ENCODE results near the gene NPAS3.

The NPAS3 gene

DNA sequence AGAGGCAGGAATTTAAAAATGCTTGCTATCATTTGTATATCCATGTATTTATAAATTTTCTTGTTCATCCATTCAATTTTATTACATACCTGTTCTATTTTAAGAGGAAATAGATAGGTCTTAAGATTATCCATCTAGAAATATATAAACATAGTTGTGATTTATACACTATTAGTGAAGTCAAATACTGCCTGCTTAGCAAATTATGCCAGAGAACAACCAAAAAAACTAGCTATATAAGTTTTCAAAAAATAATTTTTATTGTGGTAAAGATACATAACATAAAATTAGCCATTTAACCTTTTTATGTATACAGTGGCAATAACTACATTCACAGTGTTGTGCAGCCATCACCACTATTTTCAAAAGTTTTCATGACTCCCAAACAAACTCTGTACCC lies 237.3 kb downstream of the NPAS3 start:
- no peak overlapping the region for H3K9ac ChIP-seq
- no peaks in the 10 kb centered on the region for H3K27me3 ChIP-seq (ENCODE audit: insufficient read depth, low read depth)
- no peaks in the 10 kb centered on the region for H3K36me3 ChIP-seq (ENCODE audit: insufficient read depth)
- H3K4me1 ChIP-seq (ENCODE audit: low read depth, poor library complexity, severe bottlenecking) = peaks cover 16% of the 10 kb centered on the region
- H3K4me2 ChIP-seq = no peak overlapping the region
- H3K79me2 ChIP-seq (ENCODE audit: insufficient read depth, low read depth) = no peaks in the 10 kb centered on the region
- H2AFZ ChIP-seq (ENCODE audit: low read depth) = no peak overlapping the region
- H4K20me1 ChIP-seq (ENCODE audit: insufficient read depth) = no peaks in the 10 kb centered on the region
- no peak overlapping the region for H3K4me3 ChIP-seq (IDR thresholded peaks at IDR 0.05; ENCODE audit: insufficient read depth, low read depth, low read length)
- H3K27ac ChIP-seq = no peak overlapping the region
- TF ChIP-seq, protein P1, sequence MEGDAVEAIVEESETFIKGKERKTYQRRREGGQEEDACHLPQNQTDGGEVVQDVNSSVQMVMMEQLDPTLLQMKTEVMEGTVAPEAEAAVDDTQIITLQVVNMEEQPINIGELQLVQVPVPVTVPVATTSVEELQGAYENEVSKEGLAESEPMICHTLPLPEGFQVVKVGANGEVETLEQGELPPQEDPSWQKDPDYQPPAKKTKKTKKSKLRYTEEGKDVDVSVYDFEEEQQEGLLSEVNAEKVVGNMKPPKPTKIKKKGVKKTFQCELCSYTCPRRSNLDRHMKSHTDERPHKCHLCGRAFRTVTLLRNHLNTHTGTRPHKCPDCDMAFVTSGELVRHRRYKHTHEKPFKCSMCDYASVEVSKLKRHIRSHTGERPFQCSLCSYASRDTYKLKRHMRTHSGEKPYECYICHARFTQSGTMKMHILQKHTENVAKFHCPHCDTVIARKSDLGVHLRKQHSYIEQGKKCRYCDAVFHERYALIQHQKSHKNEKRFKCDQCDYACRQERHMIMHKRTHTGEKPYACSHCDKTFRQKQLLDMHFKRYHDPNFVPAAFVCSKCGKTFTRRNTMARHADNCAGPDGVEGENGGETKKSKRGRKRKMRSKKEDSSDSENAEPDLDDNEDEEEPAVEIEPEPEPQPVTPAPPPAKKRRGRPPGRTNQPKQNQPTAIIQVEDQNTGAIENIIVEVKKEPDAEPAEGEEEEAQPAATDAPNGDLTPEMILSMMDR (conservative IDR thresholded peaks at IDR 0.05; ENCODE audit: low read depth, low read length) = no peak

DNA sequence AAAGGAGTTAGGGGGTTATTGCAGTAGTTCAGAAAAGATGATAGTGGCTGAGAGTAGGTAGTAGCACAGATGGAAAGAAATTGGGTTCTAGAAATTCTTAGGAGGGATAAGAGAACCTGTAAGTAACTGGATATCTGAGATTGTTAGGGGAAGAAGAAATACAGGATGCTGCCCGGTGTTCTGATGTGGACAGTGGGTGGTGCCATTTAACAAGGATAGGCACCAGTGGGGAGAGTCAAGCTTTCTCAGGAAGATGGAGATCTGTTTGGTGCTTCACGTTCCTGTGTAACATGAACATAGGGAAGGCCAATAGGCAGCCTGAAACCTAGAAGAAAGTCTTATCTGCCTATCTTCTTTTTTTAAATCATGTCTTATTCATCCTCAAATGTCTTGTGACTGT lies 245.9 kb downstream of the NPAS3 start:
- no peak overlapping the region for H3K4me2 ChIP-seq
- TF ChIP-seq, protein P1 (conservative IDR thresholded peaks at IDR 0.05; ENCODE audit: low read depth, low read length) = no peak
- no peaks in the 10 kb centered on the region for H3K79me2 ChIP-seq (ENCODE audit: insufficient read depth, low read depth)
- no peaks in the 10 kb centered on the region for H3K27me3 ChIP-seq (ENCODE audit: insufficient read depth, low read depth)
- no peak overlapping the region for H2AFZ ChIP-seq (ENCODE audit: low read depth)
- H4K20me1 ChIP-seq (ENCODE audit: insufficient read depth) = no peaks in the 10 kb centered on the region
- H3K4me1 ChIP-seq (ENCODE audit: low read depth, poor library complexity, severe bottlenecking) = no peaks in the 10 kb centered on the region
- H3K4me3 ChIP-seq (IDR thresholded peaks at IDR 0.05; ENCODE audit: insufficient read depth, low read depth, low read length) = no peak overlapping the region
- no peak overlapping the region for H3K9ac ChIP-seq
- H3K36me3 ChIP-seq (ENCODE audit: insufficient read depth) = no peaks in the 10 kb centered on the region
- H3K27ac ChIP-seq = no peak overlapping the region

DNA sequence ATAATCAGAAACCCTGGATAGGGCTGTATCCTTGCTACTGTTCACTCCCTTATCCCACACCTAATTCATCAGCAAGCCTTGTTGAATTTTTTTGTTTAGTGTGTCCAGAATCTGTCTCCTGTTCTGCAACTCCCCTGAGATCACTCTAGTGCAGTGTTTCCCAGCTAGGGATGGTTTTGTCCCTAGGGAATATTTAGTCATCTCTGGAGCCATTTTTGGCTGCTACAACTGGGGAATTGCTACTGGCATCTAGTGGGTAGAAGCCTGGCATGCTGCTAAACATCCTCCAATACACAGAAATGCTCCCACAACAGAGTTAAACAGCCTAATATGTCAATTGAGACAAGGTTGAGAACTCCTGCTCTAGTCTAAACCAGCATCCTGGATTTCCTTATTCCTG lies 248.0 kb downstream of the NPAS3 start:
- H3K27me3 ChIP-seq (ENCODE audit: insufficient read depth, low read depth) = no peaks in the 10 kb centered on the region
- H3K4me3 ChIP-seq (IDR thresholded peaks at IDR 0.05; ENCODE audit: insufficient read depth, low read depth, low read length) = no peak overlapping the region
- H3K4me1 ChIP-seq (ENCODE audit: low read depth, poor library complexity, severe bottlenecking) = no peaks in the 10 kb centered on the region
- no peaks in the 10 kb centered on the region for H3K36me3 ChIP-seq (ENCODE audit: insufficient read depth)
- no peaks in the 10 kb centered on the region for H3K79me2 ChIP-seq (ENCODE audit: insufficient read depth, low read depth)
- H2AFZ ChIP-seq (ENCODE audit: low read depth) = no peak overlapping the region
- H3K27ac ChIP-seq = no peak overlapping the region
- no peak overlapping the region for H3K9ac ChIP-seq
- TF ChIP-seq, protein P1 (conservative IDR thresholded peaks at IDR 0.05; ENCODE audit: low read depth, low read length) = no peak
- no peak overlapping the region for H3K4me2 ChIP-seq
- H4K20me1 ChIP-seq (ENCODE audit: insufficient read depth) = no peaks in the 10 kb centered on the region

DNA sequence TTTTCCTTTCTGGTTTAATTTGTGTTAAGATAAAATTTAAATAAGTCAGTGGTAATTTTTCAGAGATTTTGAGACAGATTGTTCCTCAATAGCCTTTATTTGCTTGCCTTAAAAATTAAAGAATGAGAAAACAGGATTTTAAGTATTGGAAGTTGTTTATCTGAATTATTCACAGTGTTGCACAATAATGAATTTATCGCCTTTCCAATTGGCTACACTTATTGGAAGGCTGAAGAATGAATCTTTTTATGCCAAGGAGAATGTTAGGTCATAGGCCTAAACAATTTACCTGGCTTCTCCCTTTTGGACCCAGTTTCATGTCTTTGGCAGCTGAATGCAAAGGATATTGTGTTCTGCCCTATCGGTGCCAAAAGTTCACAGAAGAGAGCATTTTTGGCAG lies 250.2 kb downstream of the NPAS3 start:
- Histone ChIP-seq H2AFZ (ENCODE audit: low read depth) (no peak overlapping the region), H3K4me3 (IDR thresholded peaks at IDR 0.05; ENCODE audit: insufficient read depth, low read depth, low read length) (no peak overlapping the region), H3K4me1 (ENCODE audit: low read depth, poor library complexity, severe bottlenecking) (no peaks in the 10 kb centered on the region), H3K4me2 (no peak overlapping the region), H3K79me2 (ENCODE audit: insufficient read depth, low read depth) (no peaks in the 10 kb centered on the region), H3K27me3 (ENCODE audit: insufficient read depth, low read depth) (no peaks in the 10 kb centered on the region), H3K36me3 (ENCODE audit: insufficient read depth) (no peaks in the 10 kb centered on the region), H4K20me1 (ENCODE audit: insufficient read depth) (no peaks in the 10 kb centered on the region), H3K9ac (no peak overlapping the region), H3K27ac (no peak overlapping the region)
- TF ChIP-seq, protein P1 (conservative IDR thresholded peaks at IDR 0.05; ENCODE audit: low read depth, low read length) = no peak
